HG02642 (cell line): Measurements from ENCODE around the gene APBB1.

Experiments
- ATAC-seq: cut with Tn5 transposase; IDR thresholded peaks from one replicate; pipeline ENCODE4 v1.9.1; 2021; ENCODE audit warnings: mild to moderate bottlenecking; ENCODE audit not compliant: unreplicated experiment, poor library complexity

APBB1 gene

GRCh38 chr11:6418557-6419008 lies 311 bp downstream of the APBB1 start:
- no peak for ATAC-seq

- no peak for ATAC-seq
Measured at GRCh38 chr11:6417907-6418556, 862 bp downstream of the APBB1 start.

GRCh38 chr11:6415797-6416196 lies 3.1 kb downstream of the APBB1 start:
- no peak for ATAC-seq

- no peak for ATAC-seq
Measured at GRCh38 chr11:6414874-6415328, 4.0 kb downstream of the APBB1 start.

GRCh38 chr11:6413791-6414201 lies 5.1 kb downstream of the APBB1 start:
- ATAC-seq = no peak

- ATAC-seq = no peak
Measured at GRCh38 chr11:6411594-6412031, 7.3 kb downstream of the APBB1 start.

- no peak for ATAC-seq
Measured at GRCh38 chr11:6410695-6411430, 8.0 kb downstream of the APBB1 start.

- ATAC-seq = no peak
Measured at GRCh38 chr11:6406370-6406769, 12.5 kb downstream of the APBB1 start.

- no peak for ATAC-seq
Measured at GRCh38 chr11:6405846-6406245, 13.0 kb downstream of the APBB1 start.

GRCh38 chr11:6405052-6405667 lies 13.7 kb downstream of the APBB1 start:
- ATAC-seq = no peak

GRCh38 chr11:6404342-6405051 lies 14.4 kb downstream of the APBB1 start:
- no peak for ATAC-seq

- ATAC-seq = no peak
Measured at GRCh38 chr11:6403539-6403938, 15.4 kb downstream of the APBB1 start.

- peak; percentile 89 for ATAC-seq
Measured at GRCh38 chr11:6402561-6402981, 16.3 kb downstream of the APBB1 start.

- ATAC-seq = peak; percentile 30
Measured at GRCh38 chr11:6402061-6402470, 16.8 kb downstream of the APBB1 start.

- ATAC-seq = no peak
Measured at GRCh38 chr11:6401464-6401863, 17.4 kb downstream of the APBB1 start.

GRCh38 chr11:6400431-6401345 lies 18.2 kb downstream of the APBB1 start:
- no peak for ATAC-seq

- no peak for ATAC-seq
Measured at GRCh38 chr11:6397636-6398035, 21.3 kb downstream of the APBB1 start.

GRCh38 chr11:6397156-6397555 lies 21.7 kb downstream of the APBB1 start:
- no peak for ATAC-seq

- ATAC-seq = no peak
Measured at GRCh38 chr11:6395470-6396060, 23.3 kb downstream of the APBB1 start.
